HG02870 (cell line): ENCODE results near the gene P2RX3.

Source experiments
- ATAC-seq: cut with Tn5 transposase; IDR thresholded peaks from one replicate; pipeline ENCODE4 v1.9.1; 2021; ENCODE audit warnings: mild to moderate bottlenecking, moderate library complexity; ENCODE audit not compliant: unreplicated experiment

The P2RX3 gene

DNA sequence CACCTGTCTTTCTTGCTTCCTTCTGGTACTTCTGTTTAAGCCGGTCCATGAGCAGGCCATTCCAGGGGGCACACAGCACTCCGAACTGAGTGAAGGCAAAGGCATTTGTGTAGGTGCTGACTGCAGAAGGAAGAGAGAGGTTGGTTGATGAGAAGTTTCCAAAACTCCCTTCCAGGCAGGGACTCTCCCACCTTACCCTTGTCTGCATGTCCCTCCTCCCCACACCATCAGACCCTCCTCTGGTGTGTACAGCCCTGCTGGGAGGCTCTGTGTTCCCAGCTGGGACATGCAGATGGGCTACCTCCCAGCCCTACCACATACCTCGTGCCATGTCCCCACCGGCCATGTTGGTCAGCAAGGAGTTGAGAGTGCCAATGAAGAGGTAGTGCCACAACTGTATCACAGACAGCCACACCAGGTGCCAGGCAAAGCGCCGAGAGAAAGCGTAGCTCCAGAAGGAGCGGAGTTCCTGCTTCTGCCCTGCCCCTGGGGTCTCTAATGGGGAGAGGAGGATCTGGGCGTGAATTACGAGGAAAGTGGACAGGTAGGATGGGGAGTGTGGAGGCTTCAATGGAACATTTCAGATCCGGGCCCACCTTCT, 76.6 kb downstream of the P2RX3 start:
- no peak for ATAC-seq

- no peak for ATAC-seq
Observed at GRCh38 chr11:57416436-57416835, 78.3 kb downstream of the P2RX3 start.

DNA sequence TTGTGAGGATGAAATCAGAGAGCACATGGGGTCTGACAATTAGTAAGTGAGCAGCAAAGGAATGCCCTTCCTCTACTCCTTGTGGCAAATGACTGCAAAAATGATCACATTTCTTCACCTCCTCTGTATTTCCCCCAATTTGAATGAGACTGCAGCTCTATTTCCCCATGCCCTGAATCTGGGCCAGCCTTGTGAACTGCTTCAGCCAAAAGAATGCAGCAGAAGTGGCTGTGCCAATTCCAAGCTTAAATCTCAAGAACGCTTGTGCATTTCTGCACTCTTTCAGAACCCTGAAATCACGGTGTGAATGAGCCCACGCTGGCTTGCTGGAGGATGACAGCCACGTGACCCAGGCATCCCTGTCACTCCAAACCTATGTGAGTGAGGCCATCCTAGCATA, 78.9 kb downstream of the P2RX3 start:
- no peak for ATAC-seq

GRCh38 chr11:57418131-57418530, 80.0 kb downstream of the P2RX3 start:
- ATAC-seq, result no peak

DNA sequence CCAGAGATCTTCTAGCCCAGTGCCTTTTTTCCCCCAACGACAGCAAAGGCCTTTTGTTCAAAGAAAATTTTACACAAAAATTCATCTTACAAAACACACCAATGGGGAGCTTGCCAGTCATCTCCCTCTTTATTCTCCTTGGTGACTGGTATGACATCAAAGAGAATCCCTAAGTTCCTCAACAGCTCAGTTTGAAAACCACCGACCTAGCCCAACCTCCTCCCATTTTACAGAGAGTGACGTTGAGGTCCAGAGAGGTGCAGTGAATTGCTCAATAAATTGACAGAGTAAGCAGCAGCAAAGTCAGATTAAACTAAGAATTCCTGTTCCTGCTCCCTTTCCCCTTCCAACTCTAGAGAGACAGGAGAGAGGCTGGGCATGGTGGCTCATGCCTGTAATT, 81.0 kb downstream of the P2RX3 start:
- no peak for ATAC-seq

DNA sequence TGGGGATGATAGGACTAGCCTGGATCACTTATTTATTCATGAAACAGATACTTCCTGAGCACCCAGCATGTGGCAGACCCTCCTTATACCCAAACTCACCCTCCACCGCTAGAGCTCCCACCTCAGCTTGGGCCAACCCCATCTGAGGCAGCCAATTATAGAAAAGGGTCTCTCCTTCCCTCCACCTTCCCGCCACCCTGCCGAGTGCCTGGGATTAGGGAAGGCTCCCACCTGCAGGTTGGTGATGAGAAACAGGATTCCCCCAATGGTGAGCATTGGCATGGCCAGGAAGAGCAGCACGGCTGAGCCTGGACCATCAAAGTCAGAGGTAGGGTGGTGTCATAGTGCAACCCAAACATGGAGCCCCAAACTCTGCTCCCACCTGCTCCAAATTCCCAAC, 82.9 kb downstream of the P2RX3 start:
- no peak for ATAC-seq

DNA sequence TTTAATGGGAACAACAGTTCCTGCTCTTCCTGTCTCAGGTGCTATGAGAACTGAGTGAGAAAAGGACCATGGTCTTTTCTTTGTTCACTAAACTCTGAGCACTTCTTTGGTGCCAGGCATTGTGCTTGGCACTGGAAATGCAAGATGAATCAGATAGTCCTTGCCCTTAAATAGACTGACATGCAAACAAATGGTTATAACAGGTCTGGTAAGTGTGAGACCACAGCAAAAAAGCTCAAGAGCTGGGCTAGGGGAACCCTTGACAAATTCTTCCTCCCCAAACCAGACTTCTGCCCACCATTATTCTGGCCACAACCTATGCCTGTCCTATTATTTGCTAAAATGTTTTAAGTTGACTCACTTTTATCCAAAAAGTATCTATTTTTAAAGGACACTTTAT, 83.7 kb downstream of the P2RX3 start:
- ATAC-seq, result no peak
